Kidney (tissue), 14 donors: ENCODE results near the gene ACSL5. TPM values are rescaled to one million over a fixed set of nuclear protein-coding genes. Genes with fewer than 3 reads are reported as not detected.

Source experiments
- DNase-seq, 5 donors: peaks; one replicate each; pipeline ENCODE4 v3.0.0-alpha.2; 2013 to 2020
- FAIRE-seq: peaks from 2 replicates; lab custom pipeline; 2012; peaks lifted over from hg19 to GRCh38; lab: Jason Lieb, UNC
- H3K27ac ChIP-seq, 2 donors: one replicate each; pipeline ENCODE4 v1.7.0; 2013; ENCODE audit warnings: low read depth in 2 of 2, low read length in 2 of 2, inconsistent platforms in 1 of 2
- H3K27me3 ChIP-seq: one replicate; pipeline ENCODE4 v1.7.1; 2013; ENCODE audit warnings: low read length, inconsistent platforms; ENCODE audit not compliant: control insufficient read depth, insufficient read depth
- H3K36me3 ChIP-seq, 3 donors: one replicate each; pipeline versions ENCODE4 v1.7.0 to v1.7.1; 2013; ENCODE audit warnings: low read length in 3 of 3, control low read depth in 1 of 3, inconsistent platforms in 1 of 3; ENCODE audit not compliant: insufficient read depth in 3 of 3, control insufficient read depth in 2 of 3
- H3K4me1 ChIP-seq, 3 donors: one replicate each; pipeline versions ENCODE4 v1.7.0 to v1.7.1; 2013; ENCODE audit warnings: low read length in 3 of 3, inconsistent platforms in 1 of 3, low read depth in 1 of 3; ENCODE audit not compliant: control insufficient read depth in 2 of 3, insufficient read depth in 2 of 3
- H3K4me3 ChIP-seq, 3 donors: one replicate each; pipeline versions ENCODE4 v1.7.0 to v1.8.1; 2013; ENCODE audit warnings: low read length in 3 of 3, control low read depth in 1 of 3, inconsistent platforms in 1 of 3
- H3K9ac ChIP-seq, 3 donors: one replicate each; pipeline versions ENCODE4 v1.7.0 to v1.7.1; 2013; ENCODE audit warnings: low read length in 3 of 3, control low read depth in 1 of 3, inconsistent platforms in 1 of 3
- H3K9me3 ChIP-seq, 3 donors: one replicate each; pipeline versions ENCODE4 v1.7.0 to v1.7.1; 2013; ENCODE audit warnings: low read length in 3 of 3, control low read depth in 1 of 3, inconsistent platforms in 1 of 3; ENCODE audit not compliant: control insufficient read depth in 2 of 3, insufficient read depth in 1 of 3
- CTCF ChIP-seq: IDR thresholded peaks from 3 replicates; pipeline ENCODE4 v1.5.1; 2012; ENCODE audit warnings: mild to moderate bottlenecking, moderate library complexity, borderline replicate concordance; ENCODE audit not compliant: insufficient read depth; ENCODE audit errors: extremely low read depth
- intact Hi-C: fragments of 100-400 bp; cut with DNase I; formaldehyde crosslinking; loops from one replicate; pipeline ENCODE4 v1.11.1; 2022
- polyA plus RNA-seq: library from polyadenylated mRNA; stranded (reverse); fragments of 350-450 nt; fragmentation: Illumina TruSeq; extraction: RNeasy Lipid Tissue Mini Kit (QIAGEN cat#74804); gene quantifications from one replicate; pipeline ENCODE4 v1.2.3, GENCODE V29; 2014; ENCODE audit warnings: low read depth, low replicate concordance; ENCODE audit not compliant: insufficient read depth
- total RNA-seq: library from RNA; stranded (reverse); fragmentation: NEBNext Ultra II Directional; extraction: Animal tissue kit (Norgen Biotek cat#: 25700); gene quantifications from one replicate; pipeline ENCODE4 v1.2.1, GENCODE V29; 2021
- donor health status: control.
- donor health status: control.
- donor health status: control.
- donor health status: control.
- donor health status: control.
- donor health status: DM: yes; HTN: yes; CAD: no.
- donor health status: Normal renal cell carcinoma (clear cell type).

Gene ACSL5
- total and polyA plus RNA-seq, 2 donors from 2014 or later = 5.6 to 21.8 TPM

GRCh38 chr10:112356686-112357085, 17.2 kb upstream of the ACSL5 start:
- no peaks in the 10 kb centered on the region for H3K9me3 ChIP-seq
- no peak overlapping the region for H3K27ac ChIP-seq
- H3K4me3 ChIP-seq = no peak overlapping the region
- H3K27me3 ChIP-seq = no peaks in the 10 kb centered on the region
- FAIRE-seq (no peak), DNase-seq (no peak)
- peaks cover 0 to 3% (median 0%) of the 10 kb centered on the region in 3 donors for H3K4me1 ChIP-seq
- no peak for TF ChIP-seq CTCF
- no peak overlapping the region for H3K9ac ChIP-seq
- no peaks in the 10 kb centered on the region for H3K36me3 ChIP-seq
- intact Hi-C loops = no loop called here

- DNase-seq (no peak), FAIRE-seq (no peak)
- intact Hi-C loops = no loop called here
- TF ChIP-seq CTCF = no peak
- H3K27me3 ChIP-seq = no peaks in the 10 kb centered on the region
- no peak overlapping the region for H3K4me3 ChIP-seq
- no peaks in the 10 kb centered on the region for H3K36me3 ChIP-seq
- H3K9ac ChIP-seq = no peak overlapping the region
- H3K27ac ChIP-seq = peak overlapping the region in 1 of 2 donors; percentile 54
- no peaks in the 10 kb centered on the region for H3K9me3 ChIP-seq
- peaks cover 0 to 9% (median 0%) of the 10 kb centered on the region in 3 donors for H3K4me1 ChIP-seq
Measured at GRCh38 chr10:112359606-112360307, 14.2 kb upstream of the ACSL5 start.

- H3K27ac ChIP-seq = peak overlapping the region in 1 of 2 donors; percentile 54
- H3K4me1 ChIP-seq = peaks cover 0 to 9% (median 0%) of the 10 kb centered on the region in 3 donors
- no peak for DNase-seq
- H3K27me3 ChIP-seq = no peaks in the 10 kb centered on the region
- no peak overlapping the region for H3K9ac ChIP-seq
- H3K36me3 ChIP-seq = no peaks in the 10 kb centered on the region
- H3K9me3 ChIP-seq = no peaks in the 10 kb centered on the region
- intact Hi-C loops = no loop called here
- FAIRE-seq = no peak
- TF ChIP-seq CTCF = no peak
- H3K4me3 ChIP-seq = no peak overlapping the region
Measured at GRCh38 chr10:112360308-112361270, 13.3 kb upstream of the ACSL5 start.
